DMS153 treated with DMSO at 0.1 percent for 48 hours (cell line): ENCODE measurements around the gene RGL3.
"Not testable (repeated sequence)": the region's sequence is repeated elsewhere in the genome, so short reads cannot be mapped to it uniquely, and the experiment has no call there.

Source experiments
- DNase-seq: peaks from one replicate; lab custom pipeline; 2025; ENCODE audit not compliant: unreplicated experiment; lab: John Stamatoyannopoulos, UW

Gene RGL3, protein sequence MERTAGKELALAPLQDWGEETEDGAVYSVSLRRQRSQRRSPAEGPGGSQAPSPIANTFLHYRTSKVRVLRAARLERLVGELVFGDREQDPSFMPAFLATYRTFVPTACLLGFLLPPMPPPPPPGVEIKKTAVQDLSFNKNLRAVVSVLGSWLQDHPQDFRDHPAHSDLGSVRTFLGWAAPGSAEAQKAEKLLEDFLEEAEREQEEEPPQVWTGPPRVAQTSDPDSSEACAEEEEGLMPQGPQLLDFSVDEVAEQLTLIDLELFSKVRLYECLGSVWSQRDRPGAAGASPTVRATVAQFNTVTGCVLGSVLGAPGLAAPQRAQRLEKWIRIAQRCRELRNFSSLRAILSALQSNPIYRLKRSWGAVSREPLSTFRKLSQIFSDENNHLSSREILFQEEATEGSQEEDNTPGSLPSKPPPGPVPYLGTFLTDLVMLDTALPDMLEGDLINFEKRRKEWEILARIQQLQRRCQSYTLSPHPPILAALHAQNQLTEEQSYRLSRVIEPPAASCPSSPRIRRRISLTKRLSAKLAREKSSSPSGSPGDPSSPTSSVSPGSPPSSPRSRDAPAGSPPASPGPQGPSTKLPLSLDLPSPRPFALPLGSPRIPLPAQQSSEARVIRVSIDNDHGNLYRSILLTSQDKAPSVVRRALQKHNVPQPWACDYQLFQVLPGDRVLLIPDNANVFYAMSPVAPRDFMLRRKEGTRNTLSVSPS

DNA sequence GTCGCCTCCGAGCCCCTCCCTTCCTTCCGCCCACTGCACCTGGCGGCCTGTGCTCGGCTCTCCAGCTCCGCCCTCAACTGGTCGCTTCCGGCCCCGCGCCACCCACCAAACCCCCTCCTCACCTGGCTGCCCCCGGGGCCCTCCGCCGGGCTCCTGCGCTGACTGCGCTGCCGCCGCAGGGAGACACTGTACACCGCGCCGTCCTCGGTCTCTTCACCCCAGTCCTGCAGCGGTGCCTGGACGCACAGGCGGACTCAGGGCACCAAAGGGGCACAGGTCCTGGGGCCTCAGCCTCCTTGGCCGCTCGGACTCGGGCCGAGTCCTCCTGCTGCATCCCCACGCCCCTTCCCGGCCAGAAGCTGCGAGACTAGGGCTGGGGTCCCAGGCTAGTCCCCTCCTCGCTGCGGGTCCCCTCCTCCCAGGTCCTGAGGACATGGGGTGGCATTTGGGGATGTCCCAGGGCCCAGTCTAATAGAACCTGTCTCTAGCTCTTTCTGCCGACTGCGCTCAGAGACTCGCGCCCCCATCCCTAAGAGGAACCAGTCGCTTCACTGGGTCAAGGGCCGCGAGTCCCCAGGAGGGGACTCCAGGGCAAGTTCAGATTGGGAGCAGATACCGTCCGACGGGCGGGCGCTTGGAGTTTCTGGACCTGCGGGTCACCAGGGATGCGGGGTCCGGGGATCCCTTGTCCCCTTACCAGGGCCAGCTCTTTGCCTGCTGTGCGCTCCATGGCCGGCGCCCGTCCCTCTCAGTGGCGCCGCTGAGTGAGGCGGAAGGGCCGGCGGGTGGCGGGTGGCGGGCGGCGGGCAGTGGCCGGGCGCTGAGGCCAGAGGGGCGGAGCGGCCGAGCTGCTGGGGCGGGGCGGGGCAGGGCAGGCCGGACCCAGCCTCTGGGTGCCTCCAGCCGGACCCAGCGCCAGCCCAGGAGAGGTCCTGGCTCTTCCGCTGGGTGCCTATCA is at the start of gene RGL3:
TSS of gene RGL3 (minus strand) at position 766 of the 958 bp plus-strand sequence. CDS start at position 730, 36 bp downstream.
- peak; percentile 18 for DNase-seq

- DNase-seq: not testable (repeated sequence)
Observed at GRCh38 chr19:11468266-11468845, 49.2 kb upstream of the RGL3 start.

- no peak for DNase-seq
Observed at GRCh38 chr19:11465600-11465999, 46.5 kb upstream of the RGL3 start.

- no peak for DNase-seq
Observed at GRCh38 chr19:11464333-11465265, 45.5 kb upstream of the RGL3 start.

DNA sequence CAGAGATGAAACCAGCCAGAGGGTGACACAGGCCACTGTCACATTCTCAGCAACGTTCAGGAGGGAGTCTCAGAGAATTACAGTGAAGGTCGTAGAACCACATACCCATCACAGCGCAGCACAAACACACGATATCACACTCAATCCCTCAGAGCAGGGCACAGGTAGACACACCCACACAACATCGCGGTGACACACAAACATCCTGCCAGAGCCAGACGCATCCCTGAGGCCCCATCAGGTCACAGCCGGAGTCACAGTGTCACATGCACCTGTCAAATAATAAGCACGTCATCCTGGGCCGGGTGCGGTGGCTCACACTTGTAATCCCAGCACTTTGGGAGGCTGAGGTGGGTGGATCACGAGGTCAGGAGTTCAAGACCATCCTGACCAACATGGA is 44.3 kb upstream of the RGL3 start:
- no peak for DNase-seq

- DNase-seq: no peak
Observed at GRCh38 chr19:11461453-11461852, 42.3 kb upstream of the RGL3 start.

GRCh38 chr19:11460207-11460606 is 41.1 kb upstream of the RGL3 start:
- DNase-seq: no peak

DNA sequence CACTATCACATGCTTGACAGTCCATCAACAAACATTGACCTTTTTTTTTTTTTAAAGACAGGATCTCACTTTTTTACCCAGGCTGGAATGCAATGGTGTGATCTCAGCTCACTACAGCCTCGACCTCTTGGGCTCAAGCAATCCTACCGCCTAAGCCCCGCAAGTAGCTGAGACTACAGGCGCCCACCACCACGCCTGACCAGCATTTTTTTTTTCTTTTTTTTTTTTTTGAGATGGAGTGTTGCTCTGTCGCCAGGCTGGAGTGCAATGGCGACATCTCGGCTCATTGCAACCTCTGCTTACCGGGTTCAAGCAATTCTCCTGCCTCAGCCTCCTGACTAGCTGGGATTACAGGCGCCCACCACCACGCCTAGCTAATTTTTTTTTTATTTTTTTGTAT is 39.8 kb upstream of the RGL3 start:
- not testable (repeated sequence) for DNase-seq

DNA sequence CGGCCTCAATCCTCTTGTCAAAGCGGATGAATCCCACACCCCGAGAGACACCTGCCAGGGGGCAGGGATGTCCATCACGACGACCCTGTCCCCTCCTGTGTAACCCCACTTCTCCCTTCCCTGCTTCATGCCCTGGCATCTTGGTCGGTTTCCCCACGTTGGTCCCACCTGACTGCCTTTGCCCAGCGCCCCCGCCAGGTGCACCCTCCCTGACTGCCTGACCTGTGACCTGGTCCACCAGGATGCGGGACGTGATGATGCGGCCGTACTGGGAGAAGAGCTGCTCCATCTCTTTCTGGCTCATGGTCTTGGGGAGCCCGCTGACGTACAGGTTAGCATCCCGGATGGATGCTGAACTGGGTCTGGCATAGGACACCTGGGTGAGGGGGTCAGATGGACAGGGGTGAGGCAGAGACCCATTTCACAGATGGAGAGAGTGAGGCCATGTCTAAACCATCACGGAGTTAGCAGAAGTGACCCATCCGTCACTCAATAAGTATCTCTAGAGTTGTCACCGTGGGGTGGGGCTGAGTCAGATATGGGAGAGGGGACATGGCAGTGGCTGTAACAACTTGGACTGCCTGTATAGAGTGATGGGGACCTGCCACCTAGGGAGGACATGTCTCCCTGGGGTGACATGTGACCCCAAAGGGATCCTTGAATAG is 39.3 kb upstream of the RGL3 start:
- no peak for DNase-seq

- DNase-seq: no peak
Observed at GRCh38 chr19:11457831-11458230, 38.7 kb upstream of the RGL3 start.

GRCh38 chr19:11457115-11457514 is 38.0 kb upstream of the RGL3 start:
- no peak for DNase-seq

- DNase-seq: no peak
Observed at GRCh38 chr19:11456659-11457058, 37.5 kb upstream of the RGL3 start.

GRCh38 chr19:11455233-11455554 is 36.1 kb upstream of the RGL3 start:
- not testable (repeated sequence) for DNase-seq

DNA sequence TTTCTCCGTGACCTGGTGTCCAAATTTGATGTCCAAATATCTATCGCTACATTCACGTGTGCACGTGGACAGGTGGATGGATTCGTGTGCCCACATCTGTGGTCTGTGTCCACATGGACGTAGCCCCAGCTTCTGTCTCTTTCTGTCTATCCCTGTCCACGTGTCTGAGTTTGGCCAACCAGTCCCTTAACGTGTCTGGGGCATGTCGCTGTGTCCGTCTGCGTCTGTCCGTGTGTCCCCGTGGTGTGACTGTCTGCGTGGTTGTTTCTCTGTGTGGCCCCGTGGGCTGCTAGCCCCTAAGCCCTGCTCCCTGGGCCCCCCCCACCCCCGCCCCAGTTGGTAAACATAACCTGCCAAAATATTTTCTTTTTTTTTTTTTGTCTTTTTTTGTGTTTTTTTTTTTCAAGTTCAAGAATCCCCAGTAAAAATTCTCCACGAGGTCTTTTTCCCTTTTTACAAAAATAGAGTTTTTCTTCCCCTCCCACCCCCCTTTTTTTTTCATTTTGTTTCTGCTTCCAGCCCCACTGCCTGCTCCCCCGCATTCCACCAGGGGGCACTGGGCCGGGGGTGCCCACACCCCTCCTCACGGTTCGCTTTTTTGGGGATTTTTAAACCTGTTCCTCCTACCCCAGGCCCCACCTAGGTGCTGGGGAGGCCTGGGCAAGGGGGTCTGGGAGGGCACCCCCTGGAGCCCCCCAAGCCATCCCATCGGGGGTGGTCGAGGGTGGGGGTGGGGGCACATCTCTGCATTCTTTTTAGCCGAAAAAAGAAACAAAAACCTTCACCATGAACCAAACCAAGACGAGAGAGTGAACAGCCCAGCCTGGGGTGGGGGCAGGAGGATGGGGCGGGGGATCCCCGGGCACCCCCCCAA is 34.6 kb upstream of the RGL3 start:
- DNase-seq: no peak

- no peak for DNase-seq
Observed at GRCh38 chr19:11452620-11453310, 33.7 kb upstream of the RGL3 start.

GRCh38 chr19:11451871-11452619 is 32.9 kb upstream of the RGL3 start:
- no peak for DNase-seq

GRCh38 chr19:11451327-11451870 is 32.3 kb upstream of the RGL3 start:
- DNase-seq: no peak
